DND-41 (cell line): ENCODE data around the gene AICDA.

ENCODE experiments used
- ATAC-seq: fragments of 200-7000 bp; cut with Tn5 transposase; 3 replicates; pipeline ENCODE4 v1.9.1; 2021; ENCODE audit warnings: low read depth; ENCODE audit not compliant: insufficient read depth
- DNase-seq: peaks from one replicate; pipeline ENCODE4 v3.0.0-alpha.2; 2020
- H2AFZ ChIP-seq: 2 replicates; pipeline ENCODE4 v1.6.0; 2012; ENCODE audit warnings: low read depth, low read length
- H3K27ac ChIP-seq: 2 replicates; pipeline ENCODE4 v1.5.1; 2012; ENCODE audit warnings: low read length, inconsistent platforms
- H3K27me3 ChIP-seq: fragments of 200-600 bp; sonication (generic); 2 replicates; pipeline ENCODE4 v1.6.0; 2012; ENCODE audit warnings: low read length, mild to moderate bottlenecking, inconsistent platforms; ENCODE audit not compliant: insufficient read depth, poor library complexity
- H3K36me3 ChIP-seq: 2 replicates; pipeline ENCODE4 v1.5.1; 2012; ENCODE audit warnings: low read length, inconsistent platforms; ENCODE audit not compliant: insufficient read depth
- H3K4me1 ChIP-seq: 2 replicates; pipeline ENCODE4 v1.5.1; 2012; ENCODE audit warnings: mild to moderate bottlenecking, low read length; ENCODE audit not compliant: insufficient read depth
- H3K4me2 ChIP-seq: 2 replicates; pipeline ENCODE4 v1.6.0; 2012; ENCODE audit warnings: mild to moderate bottlenecking, moderate library complexity, low read length, inconsistent platforms; ENCODE audit not compliant: insufficient read depth
- H3K4me3 ChIP-seq, 2 experiments: fragments of 200-600 bp in 1 of 2; shearing (Covaris generic) in 1 of 2; 2 replicates each; pipeline ENCODE4 v1.5.1; 2012 to 2016; ENCODE audit warnings: inconsistent platforms in 2 of 2, low read length in 2 of 2, mild to moderate bottlenecking in 2 of 2, low read depth in 1 of 2, moderate library complexity in 1 of 2
- H3K79me2 ChIP-seq: 2 replicates; pipeline ENCODE4 v1.6.0; 2012; ENCODE audit warnings: low read length, inconsistent platforms; ENCODE audit not compliant: insufficient read depth
- H3K9ac ChIP-seq: 2 replicates; pipeline ENCODE4 v1.6.0; 2012; ENCODE audit warnings: low read depth, mild to moderate bottlenecking, inconsistent platforms, low read length, moderate library complexity
- H3K9me3 ChIP-seq: 2 replicates; pipeline ENCODE4 v1.5.1; 2012; ENCODE audit warnings: low read length, moderate library complexity, mild to moderate bottlenecking, inconsistent platforms; ENCODE audit not compliant: insufficient read depth, severe bottlenecking
- H4K20me1 ChIP-seq: 2 replicates; pipeline ENCODE4 v1.6.0; 2012; ENCODE audit warnings: low read length; ENCODE audit not compliant: insufficient read depth
- EZH2 ChIP-seq: IDR thresholded peaks from 3 replicates; pipeline ENCODE4 v1.6.1; 2012; ENCODE audit warnings: borderline replicate concordance, low read depth, mild to moderate bottlenecking, moderate library complexity, low read length, inconsistent platforms; ENCODE audit not compliant: severe bottlenecking
- TF ChIP-seq, protein P1 (sequence below): IDR thresholded peaks from 2 replicates; pipeline ENCODE4 v1.5.1; 2012; ENCODE audit warnings: borderline replicate concordance, low read length, moderate library complexity, mild to moderate bottlenecking; ENCODE audit not compliant: poor library complexity, severe bottlenecking; ENCODE audit errors: extremely low read depth

Gene AICDA

DNA sequence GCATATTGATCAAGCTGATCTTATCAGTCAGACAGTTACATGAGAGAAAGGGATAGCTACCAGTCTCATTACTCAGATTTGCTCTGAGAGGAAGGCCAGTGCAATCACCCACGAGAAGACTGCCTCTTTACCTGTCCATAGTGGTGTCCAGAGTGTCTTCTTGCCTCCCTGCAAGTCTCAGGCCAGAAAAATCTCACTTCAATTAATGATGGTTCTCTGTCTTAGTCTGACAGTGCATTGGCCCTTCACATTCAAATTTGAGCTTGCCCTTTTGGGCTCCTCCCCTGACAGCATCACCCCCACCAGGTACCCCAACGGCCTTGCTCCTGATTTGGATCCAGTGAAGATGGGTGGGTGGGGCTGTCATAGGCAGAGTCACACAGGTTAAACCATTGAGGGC is at the start of gene AICDA:
Gene AICDA (minus strand): TSS at position 231 of the 400 bp plus-strand sequence. CDS start 92 bp downstream, at position 139.
- no peaks in the 10 kb centered on the region for H3K79me2 ChIP-seq
- H3K9me3 ChIP-seq = no peaks in the 10 kb centered on the region
- H4K20me1 ChIP-seq = no peaks in the 10 kb centered on the region
- no peak for TF ChIP-seq EZH2
- TF ChIP-seq, protein P1, sequence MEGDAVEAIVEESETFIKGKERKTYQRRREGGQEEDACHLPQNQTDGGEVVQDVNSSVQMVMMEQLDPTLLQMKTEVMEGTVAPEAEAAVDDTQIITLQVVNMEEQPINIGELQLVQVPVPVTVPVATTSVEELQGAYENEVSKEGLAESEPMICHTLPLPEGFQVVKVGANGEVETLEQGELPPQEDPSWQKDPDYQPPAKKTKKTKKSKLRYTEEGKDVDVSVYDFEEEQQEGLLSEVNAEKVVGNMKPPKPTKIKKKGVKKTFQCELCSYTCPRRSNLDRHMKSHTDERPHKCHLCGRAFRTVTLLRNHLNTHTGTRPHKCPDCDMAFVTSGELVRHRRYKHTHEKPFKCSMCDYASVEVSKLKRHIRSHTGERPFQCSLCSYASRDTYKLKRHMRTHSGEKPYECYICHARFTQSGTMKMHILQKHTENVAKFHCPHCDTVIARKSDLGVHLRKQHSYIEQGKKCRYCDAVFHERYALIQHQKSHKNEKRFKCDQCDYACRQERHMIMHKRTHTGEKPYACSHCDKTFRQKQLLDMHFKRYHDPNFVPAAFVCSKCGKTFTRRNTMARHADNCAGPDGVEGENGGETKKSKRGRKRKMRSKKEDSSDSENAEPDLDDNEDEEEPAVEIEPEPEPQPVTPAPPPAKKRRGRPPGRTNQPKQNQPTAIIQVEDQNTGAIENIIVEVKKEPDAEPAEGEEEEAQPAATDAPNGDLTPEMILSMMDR = no peak
- peaks cover 5% of the 10 kb centered on the region for H3K27me3 ChIP-seq
- DNase-seq = no peak
- ATAC-seq = no peak
- no peak within 1 kb of the TSS for H3K27ac ChIP-seq
- no peak within 1 kb of the TSS for H3K4me2 ChIP-seq
- H3K9ac ChIP-seq = no peak within 1 kb of the TSS
- H3K4me1 ChIP-seq = no peaks in the 10 kb centered on the region
- H3K36me3 ChIP-seq = no peaks in the 10 kb centered on the region
- no peak within 1 kb of the TSS for H2AFZ ChIP-seq
- no peak within 1 kb of the TSS for H3K4me3 ChIP-seq

DNA sequence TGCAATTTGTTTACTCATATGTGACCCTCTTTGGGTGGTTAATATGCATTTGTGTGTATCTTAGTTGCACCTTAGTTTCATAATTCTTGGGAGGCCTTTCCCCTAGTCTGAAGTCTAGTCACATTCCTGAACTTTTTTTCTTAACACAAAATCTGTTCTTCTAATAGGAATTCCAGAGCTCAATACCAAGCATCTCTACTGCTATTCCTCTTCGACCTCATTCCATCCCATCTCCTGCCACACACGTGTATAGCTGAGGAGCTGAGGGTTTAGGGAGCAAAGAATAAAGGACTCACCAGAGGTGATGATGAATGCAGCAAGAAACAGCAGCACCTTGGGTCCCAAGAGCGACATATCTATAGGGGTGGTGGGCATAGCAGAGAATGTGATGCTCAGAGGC is 49.1 kb upstream of the AICDA start:
- TF ChIP-seq, protein P1 = no peak
- TF ChIP-seq EZH2 = no peak
- Histone ChIP-seq H3K9me3 (no peaks in the 10 kb centered on the region), H2AFZ (no peak overlapping the region; the same call in 1 of the 2 replicates), H3K27me3 (peaks cover 20% of the 10 kb centered on the region), H3K4me3 (no peak overlapping the region), H3K4me1 (no peaks in the 10 kb centered on the region), H4K20me1 (no peaks in the 10 kb centered on the region), H3K9ac (no peak overlapping the region), H3K27ac (no peak overlapping the region), H3K36me3 (no peaks in the 10 kb centered on the region), H3K79me2 (no peaks in the 10 kb centered on the region), H3K4me2 (no peak overlapping the region)
- ATAC-seq = no peak
- DNase-seq = no peak

DNA sequence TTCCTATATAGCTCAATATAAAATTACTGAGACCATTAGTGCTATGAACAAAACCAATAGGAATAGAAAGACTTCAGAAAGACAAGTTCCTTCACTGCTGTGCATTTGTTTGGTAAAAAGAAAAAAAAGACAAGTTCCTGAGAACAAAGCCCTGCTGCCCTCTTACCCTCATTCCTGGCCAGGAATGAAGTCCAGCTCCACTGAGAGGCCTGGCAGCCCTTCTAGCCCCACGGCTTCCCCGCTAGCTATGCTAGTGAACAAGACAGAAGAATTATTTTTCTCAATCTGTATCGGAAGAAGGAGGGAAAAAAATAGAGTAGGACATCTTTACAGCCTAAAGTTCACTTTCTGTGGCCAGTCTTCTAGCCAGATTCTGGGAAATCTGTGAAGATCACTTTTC is 48.4 kb upstream of the AICDA start:
- TF ChIP-seq EZH2 = no peak
- TF ChIP-seq, protein P1 = no peak
- Histone ChIP-seq H3K4me3 (no peak overlapping the region), H3K27me3 (peaks cover 20% of the 10 kb centered on the region), H3K4me1 (no peaks in the 10 kb centered on the region), H2AFZ (no peak overlapping the region), H3K79me2 (no peaks in the 10 kb centered on the region), H3K27ac (no peak overlapping the region), H4K20me1 (no peaks in the 10 kb centered on the region), H3K36me3 (no peaks in the 10 kb centered on the region), H3K9ac (no peak overlapping the region), H3K4me2 (no peak overlapping the region), H3K9me3 (no peaks in the 10 kb centered on the region)
- no peak for DNase-seq
- ATAC-seq = no peak

DNA sequence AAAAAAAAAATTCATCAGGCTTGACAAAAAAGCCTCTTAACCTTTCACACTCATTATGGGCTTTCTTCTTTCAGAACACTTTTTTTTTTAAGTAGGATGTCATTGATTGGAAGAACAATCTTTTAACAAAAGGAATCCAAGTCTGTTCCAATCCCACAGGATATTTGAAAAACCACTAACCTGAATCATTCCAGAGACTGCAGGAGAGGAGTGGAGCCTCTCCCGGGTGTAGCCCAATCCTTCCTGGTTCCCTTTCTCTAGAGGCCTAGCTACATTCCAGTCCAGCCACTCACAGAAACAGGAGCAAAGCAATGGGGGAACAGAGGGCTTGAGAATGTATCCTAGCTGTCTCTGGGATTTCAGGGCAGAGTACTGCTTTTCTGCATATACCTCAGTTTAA is 45.7 kb upstream of the AICDA start:
- no peak for ATAC-seq
- H3K27me3 ChIP-seq = peaks cover 13% of the 10 kb centered on the region
- TF ChIP-seq, protein P1 = no peak
- TF ChIP-seq EZH2 = no peak
- H3K4me3 ChIP-seq = no peak overlapping the region
- no peaks in the 10 kb centered on the region for H3K4me1 ChIP-seq
- no peak for DNase-seq
- no peak overlapping the region for H3K27ac ChIP-seq
- H4K20me1 ChIP-seq = no peaks in the 10 kb centered on the region
- no peaks in the 10 kb centered on the region for H3K79me2 ChIP-seq
- no peak overlapping the region for H2AFZ ChIP-seq
- no peak overlapping the region for H3K4me2 ChIP-seq
- H3K9me3 ChIP-seq = no peaks in the 10 kb centered on the region
- no peak overlapping the region for H3K9ac ChIP-seq
- H3K36me3 ChIP-seq = no peaks in the 10 kb centered on the region
